Naive thymus-derived CD8-positive, alpha-beta T cell (primary cell): Measurements from ENCODE around the gene GDI2. TPM values are rescaled to one million over a fixed set of nuclear protein-coding genes. Genes with fewer than 3 reads are reported as not detected.
"Not testable (repeated sequence)": the region's sequence is repeated elsewhere in the genome, so short reads cannot be mapped to it uniquely, and the experiment has no call there.

Source experiments
- ATAC-seq, 2 donors: fragments of 150-1000 bp; cut with Tn5 transposase in 1 of 2; sonication (Bioruptor Pico), chemical (Tn5 transposase) in 1 of 2; 1 replicate in 1 of 2; 2 replicates in 1 of 2; pipeline ENCODE4 v1.10.0; 2021; ENCODE audit warnings: mild to moderate bottlenecking in 2 of 2, moderate library complexity in 2 of 2
- POLR2A ChIA-PET: fragments of 350-600 bp; sonication (Branson Sonifier 250); formaldehyde crosslinking; loops from one replicate; lab custom pipeline; 2021; ENCODE audit warnings: antibody characterized with exemption; lab: Charles Lee
- DNase-seq, 10 donors: peaks; one replicate each; pipeline versions ENCODE4 v3.0.0 to v3.0.0-alpha.2; 2020 to 2022
- H3K27ac Mint-ChIP-seq, 10 donors: one replicate each; pipeline ENCODE4 v1.8.0; 2020 to 2022; ENCODE audit warnings: mild to moderate bottlenecking in 10 of 10, mixed read lengths in 10 of 10, moderate library complexity in 4 of 10, inconsistent platforms in 1 of 10
- H3K27me3 Mint-ChIP-seq, 5 donors: one replicate each; pipeline ENCODE4 v1.8.0; 2021 to 2022; ENCODE audit warnings: mixed read lengths in 5 of 5
- H3K36me3 Mint-ChIP-seq, 3 donors: one replicate each; pipeline ENCODE4 v1.8.0; 2020 to 2022; ENCODE audit warnings: mixed read lengths in 3 of 3, mild to moderate bottlenecking in 2 of 3, inconsistent platforms in 1 of 3
- H3K4me1 Mint-ChIP-seq, 4 donors: one replicate each; pipeline ENCODE4 v1.8.0; 2021 to 2022; ENCODE audit warnings: mixed read lengths in 4 of 4
- H3K4me3 Mint-ChIP-seq, 10 donors: one replicate each; pipeline ENCODE4 v1.8.0; 2020 to 2022; ENCODE audit warnings: mild to moderate bottlenecking in 10 of 10, mixed read lengths in 10 of 10, moderate library complexity in 6 of 10, inconsistent platforms in 1 of 10
- H3K9me3 Mint-ChIP-seq, 9 donors: one replicate each; pipeline ENCODE4 v1.8.0; 2020 to 2022; ENCODE audit warnings: mixed read lengths in 9 of 9, mild to moderate bottlenecking in 3 of 9, inconsistent platforms in 1 of 9, moderate library complexity in 1 of 9
- polyA plus RNA-seq, 3 donors: library from polyadenylated mRNA; unstranded; fragments of 300-500 nt; fragmentation: Illumina TruSeq; gene quantifications; one replicate each; pipeline ENCODE4 v1.2.3, GENCODE V29; 2021
- total RNA-seq, 8 experiments: library from RNA in 2 of 8; stranded (reverse) in 2 of 8; gene quantifications; one replicate each; pipeline ENCODE4 v1.2.3 and lab custom pipeline; 2021 to 2026

GDI2 gene
- total and polyA plus RNA-seq, 5 experiments from 2014 or later, result 122 to 171 (median 145) TPM

DNA sequence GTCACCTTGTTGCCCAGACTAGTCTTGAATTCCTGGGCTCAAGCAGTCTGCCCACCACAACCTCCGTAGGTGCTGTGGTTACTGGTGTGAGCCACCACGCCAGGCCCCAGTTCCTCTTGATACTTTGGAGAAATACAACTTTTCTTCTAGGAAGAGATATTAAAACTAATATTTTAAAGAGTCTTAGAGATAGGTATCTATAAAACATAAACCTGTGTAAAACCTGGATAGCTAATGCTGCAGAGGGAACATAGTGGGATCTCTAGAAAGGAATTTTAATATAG lies 4.8 kb upstream of the GDI2 start:
- ATAC-seq, result no peak
- no peaks in the 10 kb centered on the region for H3K36me3 Mint-ChIP-seq
- POLR2A ChIA-PET, result interaction anchor here (2.2 kb wide), 1 partner anchor 23 kb away, joined by 8 read pairs; no protein-coding TSS in a partner anchor
- H3K4me1 Mint-ChIP-seq, result peaks cover 11 to 57% (median 27%) of the 10 kb centered on the region in 4 donors
- H3K27me3 Mint-ChIP-seq, result no peaks in the 10 kb centered on the region
- peak overlapping the region in 5 of 10 donors; percentile 69 to 90 (median 82) for H3K27ac Mint-ChIP-seq
- H3K4me3 Mint-ChIP-seq, result no peak overlapping the region
- H3K9me3 Mint-ChIP-seq, result no peaks in the 10 kb centered on the region
- DNase-seq, result no peak

DNA sequence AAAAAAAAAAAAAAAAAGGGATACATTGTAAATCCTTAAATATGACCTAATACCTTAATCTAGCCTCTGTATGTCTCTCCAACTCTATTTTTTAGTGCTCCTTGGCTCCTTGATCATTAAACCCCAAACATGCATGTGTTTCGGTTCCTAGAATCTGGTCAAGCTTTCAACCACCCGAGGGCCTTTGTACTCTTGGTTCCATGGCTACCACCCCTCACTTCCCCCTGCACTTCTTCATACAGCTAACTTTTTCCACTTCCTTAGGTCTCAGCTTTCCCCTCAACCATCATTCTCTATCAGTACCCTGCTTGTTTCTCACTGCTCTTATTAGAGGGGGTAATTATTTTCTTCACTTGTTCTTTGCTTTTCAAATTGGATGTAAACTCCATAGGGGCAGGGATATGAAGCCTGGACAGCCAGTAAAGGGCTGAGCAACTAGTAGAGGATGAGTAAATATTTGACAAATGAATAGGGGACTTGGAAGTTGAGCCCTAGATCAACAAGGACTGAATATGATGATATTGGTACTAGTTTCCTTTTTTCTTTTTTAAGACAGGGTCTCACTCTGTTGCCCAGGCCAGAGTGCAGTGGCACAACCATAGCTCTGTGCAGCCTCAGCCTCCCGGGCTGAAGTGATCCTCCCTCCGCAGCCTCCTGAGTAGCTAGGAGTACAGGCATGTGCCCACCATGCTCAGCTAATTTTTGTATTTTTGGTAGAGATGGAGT lies 4.3 kb upstream of the GDI2 start:
- H3K36me3 Mint-ChIP-seq, result no peaks in the 10 kb centered on the region
- no peaks in the 10 kb centered on the region for H3K9me3 Mint-ChIP-seq
- DNase-seq (no peak), ATAC-seq (no peak)
- peak overlapping the region; percentile 30 to 90 (median 85) for H3K27ac Mint-ChIP-seq
- H3K4me1 Mint-ChIP-seq, result peaks cover 11 to 57% (median 27%) of the 10 kb centered on the region in 4 donors
- H3K4me3 Mint-ChIP-seq, result peak overlapping the region in 4 of 10 donors; percentile 13 to 65 (median 60)
- POLR2A ChIA-PET, result interaction anchor here (0.7 to 2.2 kb wide), 3 partner anchors 23 to 54 kb away, joined by 5 to 10 read pairs (median 8); no protein-coding TSS in a partner anchor
- no peaks in the 10 kb centered on the region for H3K27me3 Mint-ChIP-seq

DNA sequence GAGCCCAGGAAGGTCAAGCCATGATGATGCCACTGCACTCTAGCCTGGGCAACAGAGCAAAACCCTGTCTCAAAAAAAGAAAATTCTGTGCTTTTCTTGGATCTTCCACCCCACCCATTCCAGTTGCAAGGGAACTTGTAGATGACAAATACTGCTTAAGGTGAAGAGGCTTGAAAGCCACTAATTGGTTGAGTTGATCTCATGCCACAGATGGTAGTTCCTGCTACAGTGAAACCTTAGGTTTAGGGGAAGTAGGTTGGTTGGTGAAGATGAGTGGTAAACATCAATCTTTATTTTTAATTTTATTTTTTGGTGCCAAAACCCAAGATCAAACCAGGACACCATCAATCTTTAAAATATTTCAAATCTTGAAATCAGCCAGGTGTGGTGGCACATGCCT lies 2.9 kb upstream of the GDI2 start:
- no peak for ATAC-seq
- peak overlapping the region in 9 of 10 donors; percentile 43 to 96 (median 62) for H3K27ac Mint-ChIP-seq
- peak overlapping the region in 1 of 10 donors; percentile 50 for H3K4me3 Mint-ChIP-seq
- POLR2A ChIA-PET, result interaction anchor here (0.6 to 0.8 kb wide), 2 partner anchors 69 to 72 kb away, joined by 3 to 6 read pairs; no protein-coding TSS in a partner anchor
- no peaks in the 10 kb centered on the region for H3K27me3 Mint-ChIP-seq
- H3K9me3 Mint-ChIP-seq, result no peaks in the 10 kb centered on the region
- H3K4me1 Mint-ChIP-seq, result peaks cover 14 to 68% (median 39%) of the 10 kb centered on the region in 4 donors
- no peaks in the 10 kb centered on the region for H3K36me3 Mint-ChIP-seq
- no peak for DNase-seq

DNA sequence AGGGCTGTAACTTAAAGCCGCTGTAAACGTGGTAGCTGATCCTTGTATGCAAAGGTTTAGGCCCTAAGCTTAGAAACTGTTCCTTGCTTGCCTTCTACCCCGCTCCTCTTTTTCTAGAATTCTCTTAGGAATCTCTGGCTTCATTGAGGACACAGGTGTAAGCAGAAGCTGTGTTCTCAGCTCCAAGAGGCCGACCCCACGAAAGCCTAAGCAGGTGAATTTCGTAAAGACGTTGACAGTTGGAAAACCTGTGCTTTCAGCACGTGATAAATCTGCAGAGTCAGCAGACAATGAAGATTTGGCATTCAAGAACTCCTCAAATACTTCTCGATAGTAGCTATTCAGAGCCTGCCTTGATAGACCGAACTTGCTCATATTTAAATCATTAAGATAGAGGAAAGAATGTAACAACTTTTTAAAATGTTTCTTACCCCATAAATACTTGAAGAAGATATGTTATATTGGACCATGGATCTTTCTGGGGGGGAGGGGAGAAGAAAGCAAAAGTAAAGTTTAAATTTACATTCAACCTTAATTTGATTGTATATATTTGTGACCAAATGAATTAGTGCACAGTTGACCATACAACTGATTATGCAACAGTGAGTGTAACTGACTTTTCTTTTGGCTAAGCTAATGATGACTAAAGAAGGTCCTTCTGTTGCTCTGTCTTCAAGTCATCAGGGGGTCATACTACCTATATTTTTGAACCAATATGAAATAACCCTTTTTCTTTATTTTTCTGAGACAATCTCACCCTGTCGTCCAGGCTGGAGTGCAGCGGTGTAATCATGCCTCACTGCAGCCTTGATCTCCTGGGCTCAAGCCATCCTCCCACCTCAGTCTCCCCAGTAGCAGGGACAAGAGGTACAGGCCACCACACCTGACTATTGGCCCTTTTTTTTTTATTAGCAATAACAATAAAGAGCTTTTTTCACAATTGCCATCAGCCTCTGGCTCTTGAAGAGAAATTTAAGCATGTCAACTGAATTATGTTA lies 1.2 kb upstream of the GDI2 start:
- ATAC-seq (no peak), DNase-seq (no peak)
- Mint-ChIP-seq H3K9me3 (no peaks in the 10 kb centered on the region), H3K27me3 (no peaks in the 10 kb centered on the region), H3K4me3 (peak overlapping the region; percentile 85 to 96 (median 92)), H3K27ac (peak overlapping the region; percentile 91 to 98 (median 96)), H3K4me1 (peaks cover 15 to 74% (median 55%) of the 10 kb centered on the region in 4 donors), H3K36me3 (peaks cover 0 to 1% (median 0%) of the 10 kb centered on the region in 3 donors)
- POLR2A ChIA-PET, result interaction anchor here (0.8 to 3.4 kb wide), 16 partner anchors 8 to 130 kb away, joined by 3 to 20 read pairs (median 4); partner anchors contain the start of genes ANKRD16, FBH1 and TASOR2

DNA sequence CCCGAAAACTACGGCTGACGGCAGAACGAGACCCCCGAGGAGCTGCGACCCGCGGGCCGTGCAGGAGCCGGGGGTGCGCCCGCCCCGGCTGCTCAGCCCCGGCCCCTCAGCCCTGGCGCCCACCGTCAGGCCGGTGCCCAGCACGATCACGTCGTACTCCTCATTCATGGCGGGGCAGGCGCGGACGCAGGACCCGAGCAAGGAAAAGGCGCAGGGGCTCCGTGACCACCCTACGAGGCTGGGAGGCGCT lies 218 bp downstream of the GDI2 start:
- ATAC-seq (peak; percentile 35 to 48), DNase-seq (no peak)
- H3K4me1 Mint-ChIP-seq, result peaks cover 18 to 79% (median 68%) of the 10 kb centered on the region in 4 donors
- H3K9me3 Mint-ChIP-seq, result no peaks in the 10 kb centered on the region
- peak overlapping the region; percentile 85 to 96 (median 94) for H3K4me3 Mint-ChIP-seq
- no peaks in the 10 kb centered on the region for H3K27me3 Mint-ChIP-seq
- peaks cover 0 to 8% (median 0%) of the 10 kb centered on the region in 3 donors for H3K36me3 Mint-ChIP-seq
- H3K27ac Mint-ChIP-seq, result peak overlapping the region; percentile 91 to 98 (median 96)
- POLR2A ChIA-PET, result interaction anchor here (0.5 to 3.4 kb wide), 17 partner anchors 10 to 366 kb away, joined by 3 to 20 read pairs (median 4); partner anchors contain the start of genes ANKRD16, FBH1 and TASOR2

DNA sequence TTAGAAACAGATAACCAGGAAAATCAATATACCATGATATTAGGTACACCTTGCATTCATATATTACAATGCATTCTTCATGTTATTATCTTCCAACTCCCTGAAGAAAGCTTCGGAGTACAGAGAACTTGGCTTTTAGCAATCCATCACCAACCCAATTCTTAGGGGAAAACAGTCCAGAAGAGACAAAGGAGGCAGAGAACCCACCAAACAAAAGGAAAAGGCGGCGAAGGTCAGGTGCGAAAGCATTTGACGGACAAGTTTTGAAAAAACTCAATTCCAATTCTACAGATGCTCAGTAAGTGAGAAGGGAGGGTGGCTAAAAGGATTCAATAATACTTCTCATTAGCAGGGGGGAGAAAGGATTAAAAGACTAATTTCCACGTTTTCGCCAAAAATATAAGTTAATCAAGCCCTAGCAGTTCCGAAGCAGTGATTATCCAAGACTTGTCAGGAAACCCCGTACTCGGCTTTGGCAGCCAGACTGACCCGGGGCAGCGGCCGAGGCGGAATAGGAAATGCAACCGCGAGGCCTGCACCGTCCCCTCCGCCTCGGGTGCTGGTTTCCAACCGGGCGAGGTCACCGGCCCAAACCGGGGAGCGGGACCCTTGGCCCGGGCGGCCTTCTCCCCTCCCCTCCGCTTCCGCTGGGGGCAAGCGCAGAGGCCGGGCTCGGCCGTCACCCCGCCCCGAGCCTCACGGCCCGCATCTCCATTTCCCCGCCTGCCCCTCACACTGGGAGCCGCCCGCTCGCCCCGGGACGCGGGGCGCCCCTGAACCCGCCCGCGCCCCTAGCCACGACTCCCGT lies 747 bp downstream of the GDI2 start:
- Mint-ChIP-seq H3K27me3 (no peaks in the 10 kb centered on the region), H3K9me3 (no peaks in the 10 kb centered on the region), H3K4me1 (peaks cover 17 to 79% (median 69%) of the 10 kb centered on the region in 4 donors), H3K36me3 (peaks cover 0 to 11% (median 0%) of the 10 kb centered on the region in 3 donors), H3K27ac (peak overlapping the region; percentile 86 to 96 (median 92)), H3K4me3 (peak overlapping the region; percentile 85 to 98 (median 94))
- POLR2A ChIA-PET, result interaction anchor here (0.6 to 3.4 kb wide), 9 partner anchors 14 to 365 kb away, joined by 3 to 20 read pairs (median 3); partner anchors contain the start of genes ANKRD16 and FBH1
- ATAC-seq (peak; percentile 11 to 29), DNase-seq (peak in 5 of 10 donors; percentile 6 to 34 (median 30))

DNA sequence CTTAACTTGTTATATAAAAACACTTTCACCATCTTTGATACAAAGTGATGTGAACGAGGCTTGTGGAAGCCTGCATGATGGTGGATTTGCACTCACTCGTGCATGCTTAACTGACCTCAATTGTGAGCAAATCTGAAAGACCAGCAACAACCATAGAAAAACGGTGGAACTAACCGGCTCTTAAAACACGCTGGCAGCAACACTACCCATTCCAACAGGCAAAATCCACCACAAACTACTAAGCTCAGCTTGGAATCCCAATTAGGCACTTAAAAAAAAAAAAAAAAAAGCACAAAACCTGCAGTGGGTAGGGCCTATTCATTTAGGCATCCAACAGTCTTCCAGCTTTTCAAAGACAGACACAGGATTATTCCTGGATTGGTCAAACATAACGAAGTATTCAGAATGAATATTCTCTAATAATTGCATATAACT lies 1.8 kb downstream of the GDI2 start:
- peak overlapping the region in 9 of 10 donors; percentile 23 to 94 (median 89) for H3K27ac Mint-ChIP-seq

DNA sequence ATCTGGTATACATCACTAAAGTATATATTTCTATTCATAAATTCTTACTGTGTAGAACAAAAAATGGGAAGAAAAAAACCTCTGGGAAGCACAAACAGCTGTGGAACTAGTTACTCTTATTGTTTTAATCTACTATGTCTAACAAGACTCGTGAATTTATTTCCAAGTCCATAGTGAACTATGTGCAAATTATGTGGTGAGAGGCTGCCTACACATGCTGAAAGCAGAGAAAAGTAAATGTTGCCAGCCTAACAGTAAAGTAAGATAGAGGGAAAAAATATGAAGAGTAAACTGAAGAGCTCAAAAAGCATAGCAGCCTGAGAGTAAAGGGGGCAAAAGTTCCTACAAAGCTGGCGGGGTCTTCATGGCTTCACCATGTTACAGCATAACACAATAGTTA lies 3.0 kb downstream of the GDI2 start:
- Mint-ChIP-seq H3K4me3 (peak overlapping the region; percentile 19 to 98 (median 85)), H3K27ac (peak overlapping the region; percentile 3 to 91 (median 54)), H3K9me3 (no peaks in the 10 kb centered on the region), H3K4me1 (peaks cover 14 to 83% (median 73%) of the 10 kb centered on the region in 4 donors), H3K27me3 (no peaks in the 10 kb centered on the region), H3K36me3 (peaks cover 0 to 21% (median 3%) of the 10 kb centered on the region in 3 donors)
- ATAC-seq (no peak), DNase-seq (no peak)
- POLR2A ChIA-PET, result interaction anchor here (0.8 kb wide), 1 partner anchor 15 kb away, joined by 3 read pairs; no protein-coding TSS in a partner anchor

More for the DNA sequence above, 1.8 kb downstream of the GDI2 start:
- Mint-ChIP-seq H3K36me3 (peaks cover 0 to 14% (median 0%) of the 10 kb centered on the region in 3 donors), H3K27me3 (no peaks in the 10 kb centered on the region), H3K9me3 (no peaks in the 10 kb centered on the region), H3K4me3 (peak overlapping the region; percentile 85 to 98 (median 94)), H3K4me1 (peaks cover 14 to 80% (median 74%) of the 10 kb centered on the region in 4 donors)
- DNase-seq, result no peak
- POLR2A ChIA-PET, result interaction anchor here (0.9 to 1.1 kb wide), 2 partner anchors 13 to 35 kb away, joined by 3 read pairs; no protein-coding TSS in a partner anchor
- ATAC-seq, result no peak

DNA sequence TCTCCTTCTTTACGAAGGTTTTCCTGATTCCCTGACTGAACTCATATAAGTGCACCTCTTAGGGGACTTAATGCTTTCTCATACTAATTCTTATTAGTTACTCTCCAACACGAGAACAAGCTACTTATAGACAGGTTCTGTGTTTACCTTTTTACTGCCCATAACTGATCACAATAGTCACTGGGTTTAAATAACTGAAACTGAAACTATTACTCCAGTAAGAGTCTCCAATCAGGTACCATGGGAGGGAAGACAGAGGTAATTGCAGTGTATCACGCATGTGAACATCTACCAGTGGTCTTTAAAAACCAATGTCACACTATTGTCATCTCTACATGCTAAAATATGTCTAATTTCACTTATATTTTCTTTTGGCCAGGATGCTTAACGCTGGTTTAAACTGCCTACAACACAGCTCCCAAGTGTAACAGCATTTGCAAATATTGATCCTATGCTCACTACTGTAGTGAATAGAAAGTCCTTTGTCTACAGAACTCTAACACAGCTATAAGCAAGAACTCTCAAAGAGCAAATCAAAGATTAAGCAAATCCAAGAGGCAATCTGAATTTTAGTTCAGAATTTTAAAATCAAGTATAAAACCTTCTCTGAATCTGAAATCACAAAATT lies 3.6 kb downstream of the GDI2 start:
- DNase-seq (peak in 2 of 10 donors; percentile 6 to 13), ATAC-seq (no peak)
- H3K4me3 Mint-ChIP-seq, result peak overlapping the region; percentile 16 to 98 (median 78)
- peaks cover 13 to 82% (median 68%) of the 10 kb centered on the region in 4 donors for H3K4me1 Mint-ChIP-seq
- POLR2A ChIA-PET, result interaction anchor here (0.7 to 1.2 kb wide), 4 partner anchors 15 to 84 kb away, joined by 3 to 5 read pairs (median 4); partner anchors contain the start of genes ANKRD16 and FBH1
- no peaks in the 10 kb centered on the region for H3K9me3 Mint-ChIP-seq
- no peaks in the 10 kb centered on the region for H3K27me3 Mint-ChIP-seq
- peak overlapping the region; percentile 4 to 91 (median 66) for H3K27ac Mint-ChIP-seq
- H3K36me3 Mint-ChIP-seq, result peaks cover 0 to 21% (median 3%) of the 10 kb centered on the region in 3 donors

DNA sequence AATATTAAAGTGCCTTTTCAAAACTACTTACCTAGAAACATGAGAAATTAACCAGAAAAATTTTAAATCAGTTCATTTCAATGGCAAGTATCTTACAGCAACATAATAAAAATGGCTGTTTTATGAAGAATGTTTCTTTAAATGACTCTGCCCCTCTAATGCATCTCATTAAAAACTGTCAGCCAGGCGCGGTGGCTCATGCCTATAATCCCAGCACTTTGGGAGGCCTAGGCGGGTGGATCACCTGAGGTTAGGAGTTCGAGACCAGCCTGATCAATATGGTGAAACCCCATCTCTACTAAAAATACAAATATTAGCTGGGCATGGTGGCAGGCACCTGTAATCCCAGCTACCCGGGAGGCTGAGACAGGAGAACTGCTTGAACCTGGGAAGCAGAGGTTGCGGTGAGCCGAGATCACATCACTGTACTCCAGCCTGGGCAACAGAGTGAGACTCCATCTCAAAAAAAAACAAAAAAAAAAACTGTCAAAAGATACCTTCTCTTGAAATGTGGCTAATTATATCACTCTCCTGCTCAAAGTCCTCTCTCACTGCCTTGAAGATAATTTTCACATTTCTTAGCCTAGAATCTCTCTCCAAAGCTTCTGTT lies 4.3 kb downstream of the GDI2 start:
- not testable (repeated sequence) for H3K9me3 Mint-ChIP-seq, DNase-seq, ATAC-seq, H3K27me3 Mint-ChIP-seq
- Mint-ChIP-seq H3K36me3 (peaks cover 0 to 21% (median 3%) of the 10 kb centered on the region in 3 donors), H3K4me3 (peak overlapping the region in 9 of 10 donors; percentile 57 to 98 (median 85)), H3K4me1 (peaks cover 14 to 82% (median 67%) of the 10 kb centered on the region in 4 donors), H3K27ac (peak overlapping the region in 9 of 10 donors; percentile 2 to 91 (median 65))
- POLR2A ChIA-PET, result interaction anchor here (0.7 to 1.2 kb wide), 3 partner anchors 17 to 83 kb away, joined by 3 to 5 read pairs (median 4); partner anchors contain the start of genes ANKRD16 and FBH1
